H54 (cell line): ENCODE measurements around the gene OR6B1.
"Not testable (repeated sequence)": the region's sequence is repeated elsewhere in the genome, so short reads cannot be mapped to it uniquely, and the experiment has no call there.

Source experiments
- DNase-seq: peaks from one replicate; pipeline ENCODE4 v3.0.0; 2011; ENCODE audit warnings: low spot score, mixed read lengths; ENCODE audit not compliant: insufficient read length
- FAIRE-seq: peaks from 3 replicates; lab custom pipeline; 2011; peaks lifted over from hg19 to GRCh38; lab: Jason Lieb, UNC
- POLR2A ChIP-seq: IDR thresholded peaks from 2 replicates; pipeline ENCODE4 v1.6.1; 2011; ENCODE audit warnings: low read depth, mild to moderate bottlenecking, low read length

Gene OR6B1

GRCh38 chr7:143980746-143981510 lies 19.2 kb upstream of the OR6B1 start:
- DNase-seq (no peak), FAIRE-seq (no peak)
- TF ChIP-seq POLR2A, result no peak

- no peak for DNase-seq
- TF ChIP-seq POLR2A, result no peak
- no peak for FAIRE-seq
Measured at GRCh38 chr7:143983960-143984359, 16.2 kb upstream of the OR6B1 start.

GRCh38 chr7:143987513-143987912 lies 12.6 kb upstream of the OR6B1 start:
- no peak for TF ChIP-seq POLR2A
- DNase-seq, result no peak
- FAIRE-seq, result no peak

GRCh38 chr7:143988976-143989745 lies 11.0 kb upstream of the OR6B1 start:
- FAIRE-seq (no peak), DNase-seq (no peak)
- TF ChIP-seq POLR2A, result no peak

GRCh38 chr7:143992670-143993069 lies 7.5 kb upstream of the OR6B1 start:
- no peak for FAIRE-seq
- no peak for TF ChIP-seq POLR2A
- no peak for DNase-seq

GRCh38 chr7:143993924-143994323 lies 6.2 kb upstream of the OR6B1 start:
- TF ChIP-seq POLR2A, result no peak
- no peak for DNase-seq
- no peak for FAIRE-seq

- no peak for FAIRE-seq
- TF ChIP-seq POLR2A, result no peak
- DNase-seq, result no peak
Measured at GRCh38 chr7:144001543-144001942, 1.4 kb downstream of the OR6B1 start.

- DNase-seq (no peak), FAIRE-seq (no peak)
- TF ChIP-seq POLR2A, result no peak
Measured at GRCh38 chr7:144004703-144005102, 4.6 kb downstream of the OR6B1 start.

GRCh38 chr7:144006029-144006691 lies 6.0 kb downstream of the OR6B1 start:
- TF ChIP-seq POLR2A, result no peak
- FAIRE-seq, result no peak
- no peak for DNase-seq

- no peak for TF ChIP-seq POLR2A
- no peak for DNase-seq
- no peak for FAIRE-seq
Measured at GRCh38 chr7:144006692-144007042, 6.5 kb downstream of the OR6B1 start.

GRCh38 chr7:144009361-144009760 lies 9.2 kb downstream of the OR6B1 start:
- DNase-seq (no peak), FAIRE-seq (no peak)
- no peak for TF ChIP-seq POLR2A

GRCh38 chr7:144010061-144010460 lies 9.9 kb downstream of the OR6B1 start:
- DNase-seq, FAIRE-seq: not testable (repeated sequence)

GRCh38 chr7:144010821-144011220 lies 10.7 kb downstream of the OR6B1 start:
- FAIRE-seq, result not testable (repeated sequence)

More at GRCh38 chr7:144010821-144011220, 10.7 kb downstream of the OR6B1 start:
- DNase-seq, result not testable (repeated sequence)
